ENCODE measurements around the gene SLC7A6.

The SLC7A6 gene

DNA sequence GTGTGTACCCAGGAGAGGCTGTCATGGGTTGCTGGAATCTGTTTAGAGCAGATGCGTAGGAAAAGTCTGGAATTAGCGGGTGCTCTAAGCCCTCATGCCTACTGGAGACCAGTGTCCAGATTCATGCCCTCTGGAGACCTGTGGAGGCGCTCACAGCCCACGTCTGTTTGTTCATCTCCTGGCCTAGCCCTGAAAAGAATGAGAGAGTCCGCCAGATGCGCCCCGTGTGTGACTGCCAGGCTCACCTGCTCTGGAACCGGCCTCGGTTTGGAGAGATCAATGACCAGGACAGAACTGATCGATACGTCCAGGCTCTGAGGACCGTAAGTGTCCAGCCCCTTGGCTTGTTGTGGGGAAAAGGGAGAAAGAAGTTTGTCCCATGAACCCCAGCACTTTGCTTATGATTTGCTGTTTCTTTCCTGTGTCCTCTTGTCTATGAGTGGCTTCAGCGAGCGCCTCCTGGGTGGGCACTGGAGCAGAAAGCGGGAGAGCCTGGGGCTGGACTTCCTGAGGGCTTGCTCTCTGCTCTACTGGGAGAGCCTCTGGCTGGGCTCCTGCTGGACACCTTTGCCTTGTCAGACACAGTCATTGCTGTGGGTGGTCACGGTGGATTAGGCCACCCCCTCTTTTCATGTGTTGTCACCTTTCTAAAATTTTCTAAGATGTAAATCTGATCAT is 81.8 kb downstream of the SLC7A6 start:
- no peak overlapping the region for H4K8ac ChIP-seq (ENCODE audit: low read length)
- H2BK12ac ChIP-seq (ENCODE audit: low read length in 2 of 2), result no peak overlapping the region
- no peaks in the 10 kb centered on the region for H3K27me3 ChIP-seq (ENCODE audit: control insufficient read depth in 1 of 2, insufficient read depth in 1 of 2, low read length in 2 of 2)
- WGBS, result 97% methylated on average over 15 of the region's 16 CpGs
- no peak overlapping the region for H4K91ac ChIP-seq (ENCODE audit: low read length)
- no peaks in the 10 kb centered on the region for H3K9me3 ChIP-seq (ENCODE audit: control insufficient read depth, low read length)
- no peak overlapping the region for H3K9ac ChIP-seq (ENCODE audit: low read length)
- H3K36me3 ChIP-seq (ENCODE audit: control insufficient read depth in 1 of 2, insufficient read depth in 2 of 2, low read depth in 1 of 2, low read length in 2 of 2), result peaks cover 61 to 81% of the 10 kb centered on the region in 2 experiments
- no peak overlapping the region for H3K4ac ChIP-seq (ENCODE audit: low read depth in 1 of 2, low read length in 2 of 2)
- no peak overlapping the region for H2AFZ ChIP-seq (ENCODE audit: low read depth, low read length)
- no peak overlapping the region for H3K23ac ChIP-seq (ENCODE audit: low read length in 2 of 2)
- no peak overlapping the region for H2AK5ac ChIP-seq (ENCODE audit: low read length, severe bottlenecking)
- no peak overlapping the region for H3K14ac ChIP-seq (ENCODE audit: low read length in 2 of 2)
- peaks cover 2% of the 10 kb centered on the region for H3K4me1 ChIP-seq (ENCODE audit: control insufficient read depth, insufficient read depth, low read depth, low read length)
- H3K18ac ChIP-seq (ENCODE audit: low read depth in 1 of 2, low read length in 2 of 2), result no peak overlapping the region
- no peak overlapping the region for H2BK120ac ChIP-seq (ENCODE audit: low read depth, low read length)
- H3K27ac ChIP-seq (ENCODE audit: low read length, poor library complexity, severe bottlenecking), result no peak overlapping the region
- no peak overlapping the region for H3K4me3 ChIP-seq (ENCODE audit: insufficient read depth in 1 of 2, low read depth in 1 of 2, low read length in 2 of 2)
- H3K79me1 ChIP-seq (replicated peaks; ENCODE audit: low read length, poor library complexity, severe bottlenecking), result peaks cover 8% of the 10 kb centered on the region
- no peak for DNase-seq
- H2BK5ac ChIP-seq (ENCODE audit: low read depth, low read length, poor library complexity, severe bottlenecking), result no peak overlapping the region
- H3K4me2 ChIP-seq (ENCODE audit: low read length, poor library complexity, severe bottlenecking), result no peak overlapping the region
- H2BK15ac ChIP-seq (ENCODE audit: low read depth, poor library complexity, severe bottlenecking), result no peak overlapping the region

DNA sequence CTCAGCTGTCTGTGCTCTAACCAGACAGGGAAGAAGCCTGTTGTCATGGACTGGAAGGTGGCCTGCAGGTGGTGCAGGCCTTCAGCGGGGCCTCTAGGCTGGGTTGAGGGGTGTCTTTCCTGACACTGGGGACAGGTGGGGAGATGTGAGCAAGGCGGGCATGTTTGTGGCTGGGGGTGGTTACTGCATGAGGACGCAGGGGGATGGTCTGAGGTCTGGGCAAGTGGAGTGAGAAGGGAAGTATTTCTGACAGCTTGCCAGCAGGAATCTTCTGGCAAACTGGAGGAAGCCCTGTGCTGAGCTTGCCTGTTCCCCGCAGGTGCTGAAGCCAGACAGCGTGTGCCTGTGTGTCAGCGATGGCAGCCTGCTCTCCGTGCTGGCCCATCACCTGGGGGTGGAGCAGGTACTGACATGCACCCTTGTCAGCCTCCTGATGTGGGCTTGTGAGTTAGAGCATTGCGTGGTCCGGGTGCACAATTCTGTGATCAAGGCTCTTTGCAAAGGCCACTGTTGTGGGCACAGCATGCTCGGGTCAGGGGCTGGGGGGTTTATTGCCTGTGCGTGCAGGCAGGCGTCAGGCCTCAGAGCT is 82.7 kb downstream of the SLC7A6 start:
- H3K27ac ChIP-seq (ENCODE audit: low read length, poor library complexity, severe bottlenecking), result no peak overlapping the region
- H3K14ac ChIP-seq (ENCODE audit: low read length in 2 of 2), result no peak overlapping the region
- no peak overlapping the region for H2AK5ac ChIP-seq (ENCODE audit: low read length, severe bottlenecking)
- peaks cover 3% of the 10 kb centered on the region for H3K4me1 ChIP-seq (ENCODE audit: control insufficient read depth, insufficient read depth, low read depth, low read length)
- no peak overlapping the region for H4K91ac ChIP-seq (ENCODE audit: low read length)
- no peak overlapping the region for H3K4me3 ChIP-seq (ENCODE audit: insufficient read depth in 1 of 2, low read depth in 1 of 2, low read length in 2 of 2)
- no peak overlapping the region for H3K9ac ChIP-seq (ENCODE audit: low read length)
- no peak overlapping the region for H2BK15ac ChIP-seq (ENCODE audit: low read depth, poor library complexity, severe bottlenecking)
- no peaks in the 10 kb centered on the region for H3K27me3 ChIP-seq (ENCODE audit: control insufficient read depth in 1 of 2, insufficient read depth in 1 of 2, low read length in 2 of 2)
- no peak overlapping the region for H4K8ac ChIP-seq (ENCODE audit: low read length)
- DNase-seq, result no peak
- no peak overlapping the region for H3K23ac ChIP-seq (ENCODE audit: low read length in 2 of 2)
- no peak overlapping the region for H2BK120ac ChIP-seq (ENCODE audit: low read depth, low read length)
- no peaks in the 10 kb centered on the region for H3K9me3 ChIP-seq (ENCODE audit: control insufficient read depth, low read length)
- H2BK12ac ChIP-seq (ENCODE audit: low read length in 2 of 2), result no peak overlapping the region
- H3K36me3 ChIP-seq (ENCODE audit: control insufficient read depth in 1 of 2, insufficient read depth in 2 of 2, low read depth in 1 of 2, low read length in 2 of 2), result peaks cover 67 to 84% of the 10 kb centered on the region in 2 experiments
- H3K18ac ChIP-seq (ENCODE audit: low read depth in 1 of 2, low read length in 2 of 2), result no peak overlapping the region
- H2BK5ac ChIP-seq (ENCODE audit: low read depth, low read length, poor library complexity, severe bottlenecking), result no peak overlapping the region
- 95% methylated on average over 12 of the region's 12 CpGs for whole genome bisulfite sequencing
- H2AFZ ChIP-seq (ENCODE audit: low read depth, low read length), result no peak overlapping the region
- no peak overlapping the region for H3K4ac ChIP-seq (ENCODE audit: low read depth in 1 of 2, low read length in 2 of 2)
- peaks cover 10% of the 10 kb centered on the region for H3K79me1 ChIP-seq (replicated peaks; ENCODE audit: low read length, poor library complexity, severe bottlenecking)
- no peak overlapping the region for H3K4me2 ChIP-seq (ENCODE audit: low read length, poor library complexity, severe bottlenecking)

GRCh38 chr16:68347605-68348004 is 83.3 kb downstream of the SLC7A6 start:
- H3K18ac ChIP-seq (ENCODE audit: low read depth in 1 of 2, low read length in 2 of 2), result no peak overlapping the region
- H3K14ac ChIP-seq (ENCODE audit: low read length in 2 of 2), result no peak overlapping the region
- H4K8ac ChIP-seq (ENCODE audit: low read length), result no peak overlapping the region
- H3K27ac ChIP-seq (ENCODE audit: low read length, poor library complexity, severe bottlenecking), result no peak overlapping the region
- no peaks in the 10 kb centered on the region for H3K27me3 ChIP-seq (ENCODE audit: control insufficient read depth in 1 of 2, insufficient read depth in 1 of 2, low read length in 2 of 2)
- peaks cover 67 to 85% of the 10 kb centered on the region in 2 experiments for H3K36me3 ChIP-seq (ENCODE audit: control insufficient read depth in 1 of 2, insufficient read depth in 2 of 2, low read depth in 1 of 2, low read length in 2 of 2)
- no peak overlapping the region for H2BK5ac ChIP-seq (ENCODE audit: low read depth, low read length, poor library complexity, severe bottlenecking)
- no peak overlapping the region for H2BK15ac ChIP-seq (ENCODE audit: low read depth, poor library complexity, severe bottlenecking)
- H2BK120ac ChIP-seq (ENCODE audit: low read depth, low read length), result no peak overlapping the region
- H2AK5ac ChIP-seq (ENCODE audit: low read length, severe bottlenecking), result no peak overlapping the region
- H3K4me1 ChIP-seq (ENCODE audit: control insufficient read depth, insufficient read depth, low read depth, low read length), result peaks cover 3% of the 10 kb centered on the region
- WGBS, result 95% methylated on average over 4 of the region's 4 CpGs
- no peaks in the 10 kb centered on the region for H3K9me3 ChIP-seq (ENCODE audit: control insufficient read depth, low read length)
- peaks cover 10% of the 10 kb centered on the region for H3K79me1 ChIP-seq (replicated peaks; ENCODE audit: low read length, poor library complexity, severe bottlenecking)
- no peak for DNase-seq
- H3K4me2 ChIP-seq (ENCODE audit: low read length, poor library complexity, severe bottlenecking), result no peak overlapping the region
- H2AFZ ChIP-seq (ENCODE audit: low read depth, low read length), result no peak overlapping the region
- H3K9ac ChIP-seq (ENCODE audit: low read length), result no peak overlapping the region
- H4K91ac ChIP-seq (ENCODE audit: low read length), result no peak overlapping the region
- no peak overlapping the region for H3K4me3 ChIP-seq (ENCODE audit: insufficient read depth in 1 of 2, low read depth in 1 of 2, low read length in 2 of 2)
- H3K4ac ChIP-seq (ENCODE audit: low read depth in 1 of 2, low read length in 2 of 2), result no peak overlapping the region
- H2BK12ac ChIP-seq (ENCODE audit: low read length in 2 of 2), result no peak overlapping the region
- no peak overlapping the region for H3K23ac ChIP-seq (ENCODE audit: low read length in 2 of 2)

DNA sequence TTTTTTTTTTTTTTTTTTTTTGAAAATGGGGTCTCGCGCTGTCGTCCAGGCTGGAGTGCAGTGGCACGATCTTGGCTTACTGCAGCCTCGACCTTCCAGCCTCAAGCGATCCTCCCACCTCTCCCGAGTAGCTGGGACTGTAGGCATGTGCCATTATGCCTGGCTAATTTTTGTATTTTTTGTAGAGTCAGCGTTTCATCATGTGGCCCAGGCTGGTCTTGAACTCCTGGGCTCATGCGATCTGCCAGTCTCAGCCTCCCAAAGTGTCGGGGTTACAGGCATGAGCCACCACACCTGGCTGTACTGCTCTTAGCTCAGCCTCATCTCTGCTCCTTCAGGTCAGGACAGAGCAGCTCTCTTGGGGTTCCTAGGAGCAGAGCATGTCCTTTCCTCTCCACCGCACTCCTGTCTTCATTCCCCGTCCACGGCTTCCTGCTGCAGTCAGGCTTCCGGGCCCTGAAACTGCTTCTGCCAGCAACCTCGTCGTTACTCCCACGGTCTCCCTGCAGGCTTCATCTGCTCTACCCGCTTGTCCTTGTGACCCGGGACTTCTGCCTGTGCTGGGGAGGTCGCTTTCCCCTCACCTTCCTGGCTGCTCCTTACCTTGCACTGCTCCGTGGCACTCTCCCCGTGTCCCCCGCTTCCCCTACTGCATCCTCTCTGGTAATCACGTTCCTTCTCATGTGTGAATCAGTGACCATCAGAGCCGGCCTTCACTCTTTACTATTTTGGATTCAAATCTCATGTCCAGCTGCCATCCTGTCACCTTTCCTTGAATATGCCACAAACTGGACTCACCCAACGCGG is 84.5 kb downstream of the SLC7A6 start:
- no peak overlapping the region for H3K4ac ChIP-seq (ENCODE audit: low read depth in 1 of 2, low read length in 2 of 2)
- no peak overlapping the region for H3K23ac ChIP-seq (ENCODE audit: low read length in 2 of 2)
- no peak overlapping the region for H2AFZ ChIP-seq (ENCODE audit: low read depth, low read length)
- no peak overlapping the region for H2AK5ac ChIP-seq (ENCODE audit: low read length, severe bottlenecking)
- H2BK5ac ChIP-seq (ENCODE audit: low read depth, low read length, poor library complexity, severe bottlenecking), result no peak overlapping the region
- no peak overlapping the region for H3K27ac ChIP-seq (ENCODE audit: low read length, poor library complexity, severe bottlenecking)
- no peak overlapping the region for H3K14ac ChIP-seq (ENCODE audit: low read length in 2 of 2)
- peaks cover 75 to 88% of the 10 kb centered on the region in 2 experiments for H3K36me3 ChIP-seq (ENCODE audit: control insufficient read depth in 1 of 2, insufficient read depth in 2 of 2, low read depth in 1 of 2, low read length in 2 of 2)
- no peak overlapping the region for H4K91ac ChIP-seq (ENCODE audit: low read length)
- no peak overlapping the region for H2BK120ac ChIP-seq (ENCODE audit: low read depth, low read length)
- DNase-seq, result no peak
- 97% methylated on average over 25 of the region's 27 CpGs for WGBS
- H4K8ac ChIP-seq (ENCODE audit: low read length), result no peak overlapping the region
- peaks cover 3% of the 10 kb centered on the region for H3K4me1 ChIP-seq (ENCODE audit: control insufficient read depth, insufficient read depth, low read depth, low read length)
- no peak overlapping the region for H3K18ac ChIP-seq (ENCODE audit: low read depth in 1 of 2, low read length in 2 of 2)
- peaks cover 10% of the 10 kb centered on the region for H3K79me1 ChIP-seq (replicated peaks; ENCODE audit: low read length, poor library complexity, severe bottlenecking)
- H3K9me3 ChIP-seq (ENCODE audit: control insufficient read depth, low read length), result no peaks in the 10 kb centered on the region
- no peaks in the 10 kb centered on the region for H3K27me3 ChIP-seq (ENCODE audit: control insufficient read depth in 1 of 2, insufficient read depth in 1 of 2, low read length in 2 of 2)
- no peak overlapping the region for H3K9ac ChIP-seq (ENCODE audit: low read length)
- no peak overlapping the region for H3K4me3 ChIP-seq (ENCODE audit: insufficient read depth in 1 of 2, low read depth in 1 of 2, low read length in 2 of 2)
- no peak overlapping the region for H3K4me2 ChIP-seq (ENCODE audit: low read length, poor library complexity, severe bottlenecking)
- H2BK15ac ChIP-seq (ENCODE audit: low read depth, poor library complexity, severe bottlenecking), result no peak overlapping the region
- no peak overlapping the region for H2BK12ac ChIP-seq (ENCODE audit: low read length in 2 of 2)
